ENCODE results near the gene TAF11L2.
"Not testable (repeated sequence)": the region's sequence is repeated elsewhere in the genome, so short reads cannot be mapped to it uniquely, and the experiment has no call there.

The TAF11L2 gene

DNA sequence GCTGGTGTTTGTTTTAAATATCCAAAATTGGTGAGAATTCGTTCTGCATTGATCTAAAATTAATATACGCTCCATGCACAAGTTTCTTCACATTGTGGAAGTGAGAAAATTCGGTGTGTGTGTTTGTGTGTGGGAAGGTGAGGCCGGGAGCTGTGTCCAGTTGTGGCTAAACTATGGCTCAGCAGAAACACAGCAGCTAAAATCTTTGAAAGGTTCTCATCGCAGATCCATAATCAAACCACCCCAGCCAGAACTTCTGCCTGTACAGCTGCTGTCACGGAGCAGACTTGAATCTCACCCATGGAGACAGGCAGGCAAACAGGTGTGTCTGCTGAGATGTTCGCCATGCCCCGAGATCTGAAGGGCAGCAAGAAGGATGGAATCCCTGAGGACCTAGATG, at the start of gene TAF11L2:
Gene TAF11L2 (plus strand): TSS at position 301 of the 400 bp plus-strand sequence.
- not testable (repeated sequence) for DNase-seq (ENCODE audit: low read depth, low spot score)

DNA sequence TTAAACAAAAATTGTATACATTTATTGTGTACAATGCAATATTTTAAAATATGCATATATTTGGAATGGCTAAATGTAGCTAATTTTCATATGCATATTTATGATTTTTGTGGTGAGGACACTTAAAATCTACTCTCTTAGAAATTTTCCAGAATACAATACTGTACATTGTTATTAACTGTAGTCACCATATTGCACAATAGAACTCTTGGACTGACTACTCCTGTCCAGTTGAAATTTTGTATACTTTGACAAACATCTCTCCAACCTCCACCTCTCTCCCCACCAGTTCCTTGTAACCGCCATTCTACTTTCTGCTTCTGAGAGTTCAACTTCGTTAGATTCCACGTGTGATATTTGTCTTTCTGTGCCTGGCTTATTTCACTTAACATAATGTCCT, 49.2 kb upstream of the TAF11L2 start:
- DNase-seq (ENCODE audit: low read depth, low spot score): no peak

DNA sequence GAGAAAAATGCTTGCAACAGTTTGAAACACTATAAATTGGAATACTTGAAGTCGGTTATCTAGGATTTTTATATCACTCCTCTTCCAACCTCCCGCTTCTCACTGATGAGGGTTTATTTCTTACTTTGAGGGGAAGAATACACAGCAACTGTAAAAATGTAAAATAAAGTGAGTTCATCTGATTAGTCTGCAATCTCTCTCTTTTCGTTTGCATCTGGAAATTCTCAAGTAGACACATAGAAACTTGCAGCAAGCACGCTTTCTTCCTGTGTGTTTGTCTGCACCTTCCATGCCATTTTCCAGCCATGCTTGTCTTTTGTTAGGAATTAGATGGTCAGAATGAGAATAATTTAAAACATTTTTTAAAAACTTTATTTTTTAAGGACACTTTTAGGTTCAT, 45.1 kb upstream of the TAF11L2 start:
- no peak for DNase-seq (ENCODE audit: low read depth, low spot score)

DNA sequence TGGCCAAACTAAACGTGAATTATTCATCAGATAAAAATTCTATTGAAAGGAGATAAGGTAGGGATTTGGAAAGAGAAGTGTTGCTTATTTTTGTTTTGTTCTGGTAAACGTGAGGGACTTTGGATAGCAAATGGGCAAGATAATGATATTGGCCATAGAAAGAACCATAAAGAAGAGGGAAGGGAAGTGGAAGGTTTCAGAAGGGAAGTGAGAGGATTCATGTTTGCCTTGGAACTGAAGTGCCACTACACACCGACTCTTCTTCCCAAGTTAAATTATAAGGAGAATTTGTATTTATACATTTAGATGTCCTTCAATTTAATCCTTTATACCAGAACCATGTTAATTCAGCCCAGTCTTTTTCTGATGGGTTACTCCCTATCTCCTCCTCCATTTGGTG, 42.1 kb upstream of the TAF11L2 start:
- no peak for DNase-seq (ENCODE audit: low read depth, low spot score)

DNA sequence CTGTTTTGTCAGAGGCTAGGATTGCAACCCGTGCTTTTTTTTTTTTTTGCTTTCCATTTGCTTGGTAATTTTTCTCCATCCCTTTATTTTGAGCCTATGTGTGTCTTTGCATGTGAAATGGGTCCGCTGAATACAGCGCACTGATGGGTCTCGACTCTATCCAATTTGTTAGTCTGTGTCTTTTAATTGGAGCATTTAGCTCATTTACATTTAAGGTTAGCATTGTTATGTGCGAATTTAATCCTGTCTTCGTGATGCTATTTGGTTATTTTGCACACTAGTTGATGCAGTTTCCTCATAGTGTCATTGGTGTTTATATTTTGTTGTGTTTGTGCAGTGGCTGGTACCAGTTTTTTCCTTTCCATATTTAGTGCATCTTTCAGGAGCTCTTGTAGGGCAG, 36.2 kb upstream of the TAF11L2 start:
- DNase-seq (ENCODE audit: low read depth, low spot score): no peak

DNA sequence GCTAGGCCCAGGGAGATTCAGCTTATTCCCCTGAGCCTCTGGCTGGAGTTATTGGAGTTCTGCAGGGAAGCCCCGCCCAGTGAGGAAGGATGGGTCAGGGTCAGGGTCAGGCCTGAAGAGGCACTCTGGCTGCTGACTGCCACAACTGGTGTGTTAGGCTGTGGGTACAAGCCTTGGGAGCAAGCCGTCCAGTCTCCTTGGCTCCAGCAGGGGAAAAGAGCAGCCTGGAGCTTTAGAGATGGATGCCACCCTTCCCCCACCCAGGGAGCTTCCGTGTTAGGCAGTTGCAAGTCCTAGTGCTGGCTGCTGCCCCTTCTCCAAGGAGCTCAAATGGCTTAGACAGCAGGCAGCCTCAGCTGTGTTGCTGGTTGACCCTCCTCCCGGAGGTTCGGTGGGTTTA, 34.4 kb upstream of the TAF11L2 start:
- no peak for DNase-seq (ENCODE audit: low read depth, low spot score)

DNA sequence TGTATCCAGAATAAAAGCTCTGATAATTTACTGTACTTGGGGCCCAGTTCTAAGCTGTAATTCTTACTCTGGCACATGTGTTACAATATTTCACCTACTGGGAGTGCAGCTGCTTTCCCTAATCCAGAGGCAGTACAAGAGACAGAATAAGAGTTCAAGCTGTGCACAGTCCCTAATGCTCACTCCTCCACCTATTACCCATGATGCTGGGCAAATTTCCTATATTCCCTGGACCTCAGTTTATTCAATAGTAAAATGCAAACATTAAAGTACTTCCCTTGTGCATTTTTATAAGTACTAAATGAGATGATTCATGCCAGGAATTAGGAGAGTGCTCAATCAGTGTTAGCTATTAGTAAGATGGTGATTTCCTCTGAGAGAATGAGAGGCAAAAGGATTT, 28.0 kb upstream of the TAF11L2 start:
- DNase-seq (ENCODE audit: low read depth, low spot score): no peak

DNA sequence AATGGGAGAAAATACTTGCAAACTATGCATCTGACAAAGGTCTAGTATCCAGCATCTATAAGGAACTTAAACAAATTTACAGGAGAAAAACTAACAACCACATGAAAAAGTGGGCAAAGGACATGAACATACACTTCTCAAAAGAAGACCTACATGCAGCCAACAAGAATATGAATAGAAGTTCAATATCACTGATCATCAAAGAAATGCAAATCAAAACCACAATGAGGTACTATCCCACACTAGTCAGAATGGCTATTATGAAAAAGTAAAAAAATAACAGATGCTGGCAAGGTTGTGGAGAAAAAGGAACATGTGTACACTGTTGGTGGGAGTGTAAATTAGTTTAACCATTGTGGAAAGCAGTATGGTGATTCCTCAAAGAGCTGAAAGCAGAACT, 23.0 kb upstream of the TAF11L2 start:
- DNase-seq (ENCODE audit: low read depth, low spot score): not testable (repeated sequence)

DNA sequence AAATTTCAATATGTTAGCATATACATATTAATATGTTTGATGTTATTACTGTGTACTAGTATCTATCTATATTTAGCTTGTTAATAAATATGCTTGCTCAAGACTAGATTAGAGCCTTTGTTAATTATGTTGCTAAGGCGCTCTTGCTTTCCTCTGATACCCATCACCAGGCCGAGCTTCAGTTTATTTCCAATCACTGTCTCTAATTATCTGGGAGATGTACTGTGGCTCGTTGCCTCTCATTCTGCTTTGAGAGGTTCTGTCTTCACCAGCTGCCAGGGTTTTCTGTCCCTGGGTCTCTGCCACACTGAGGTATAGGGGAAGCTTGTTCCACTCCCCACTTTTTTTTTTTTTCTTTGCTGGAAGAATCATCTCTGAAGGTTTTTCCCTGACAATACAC, 21.0 kb upstream of the TAF11L2 start:
- no peak for DNase-seq (ENCODE audit: low read depth, low spot score)

DNA sequence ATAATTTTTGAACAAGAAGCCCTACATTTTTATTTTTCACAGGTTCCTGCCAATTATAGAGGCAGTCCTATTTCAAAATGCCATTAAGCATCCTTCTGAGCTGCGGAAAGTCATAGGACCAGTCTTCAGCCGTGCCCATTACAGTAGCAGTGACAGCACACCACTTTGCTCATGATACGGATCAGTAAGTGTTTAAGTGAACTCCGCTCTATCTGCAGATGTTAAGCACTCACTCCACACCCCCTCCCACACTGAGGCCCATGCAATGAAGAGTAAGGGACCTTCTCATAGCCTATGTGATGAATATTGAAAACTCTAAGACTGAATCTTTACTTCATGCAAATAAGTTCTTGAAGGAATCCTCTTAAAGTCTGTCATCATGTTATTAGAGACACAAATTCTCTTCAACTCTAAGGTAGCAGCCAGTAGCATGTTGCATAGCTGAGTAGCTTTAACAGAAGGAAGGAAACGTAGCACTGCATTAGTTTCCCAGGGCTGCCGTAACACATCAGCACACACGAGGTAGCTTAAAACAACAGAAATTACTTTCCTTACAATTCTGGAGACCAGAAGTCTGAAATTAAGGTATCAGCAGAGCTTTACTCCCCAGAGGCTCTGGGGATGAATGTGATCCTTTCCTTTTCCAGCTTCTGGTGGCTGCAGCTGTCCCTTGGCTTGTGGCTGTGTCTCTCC, 20.3 kb upstream of the TAF11L2 start:
- DNase-seq (ENCODE audit: low read depth, low spot score): no peak

DNA sequence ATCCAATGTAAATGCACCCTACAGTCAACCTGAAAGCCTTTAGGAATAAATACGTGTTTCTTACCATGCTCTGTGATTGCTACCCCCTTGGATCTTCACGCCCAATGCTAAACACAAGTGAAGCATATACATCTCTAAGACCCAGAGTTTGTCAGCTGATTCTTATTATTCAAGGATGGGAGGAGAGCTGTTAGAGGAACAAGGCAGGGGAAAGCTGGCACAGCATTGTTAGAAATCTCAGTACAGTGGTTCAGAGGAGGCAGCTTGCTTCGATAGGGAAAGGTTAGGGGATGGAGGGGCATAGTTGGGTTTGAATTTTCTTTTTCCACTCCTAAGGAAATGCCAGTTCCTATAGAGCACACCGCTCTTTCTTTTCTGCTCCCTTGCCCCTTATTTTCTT, 16.7 kb upstream of the TAF11L2 start:
- no peak for DNase-seq (ENCODE audit: low read depth, low spot score)

DNA sequence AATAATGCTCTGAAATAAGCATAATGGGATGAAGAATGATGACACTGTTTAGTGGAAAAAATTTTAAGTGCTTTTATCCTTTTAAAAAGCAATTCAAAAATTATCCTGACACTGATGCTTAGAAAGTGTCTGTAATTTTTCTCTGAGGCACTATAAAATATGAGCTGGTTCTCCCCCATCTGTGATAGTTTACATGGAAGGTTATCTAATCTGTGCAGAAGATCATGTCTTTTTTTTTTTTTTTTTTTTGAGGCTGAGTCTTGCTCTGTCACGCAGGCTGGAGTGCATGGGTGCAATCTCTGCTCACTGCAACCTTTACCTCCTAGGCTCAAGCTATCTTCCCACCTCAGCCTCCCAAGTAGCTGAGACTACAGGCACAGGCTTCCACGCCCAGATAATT, 15.2 kb upstream of the TAF11L2 start:
- DNase-seq (ENCODE audit: low read depth, low spot score): no peak

DNA sequence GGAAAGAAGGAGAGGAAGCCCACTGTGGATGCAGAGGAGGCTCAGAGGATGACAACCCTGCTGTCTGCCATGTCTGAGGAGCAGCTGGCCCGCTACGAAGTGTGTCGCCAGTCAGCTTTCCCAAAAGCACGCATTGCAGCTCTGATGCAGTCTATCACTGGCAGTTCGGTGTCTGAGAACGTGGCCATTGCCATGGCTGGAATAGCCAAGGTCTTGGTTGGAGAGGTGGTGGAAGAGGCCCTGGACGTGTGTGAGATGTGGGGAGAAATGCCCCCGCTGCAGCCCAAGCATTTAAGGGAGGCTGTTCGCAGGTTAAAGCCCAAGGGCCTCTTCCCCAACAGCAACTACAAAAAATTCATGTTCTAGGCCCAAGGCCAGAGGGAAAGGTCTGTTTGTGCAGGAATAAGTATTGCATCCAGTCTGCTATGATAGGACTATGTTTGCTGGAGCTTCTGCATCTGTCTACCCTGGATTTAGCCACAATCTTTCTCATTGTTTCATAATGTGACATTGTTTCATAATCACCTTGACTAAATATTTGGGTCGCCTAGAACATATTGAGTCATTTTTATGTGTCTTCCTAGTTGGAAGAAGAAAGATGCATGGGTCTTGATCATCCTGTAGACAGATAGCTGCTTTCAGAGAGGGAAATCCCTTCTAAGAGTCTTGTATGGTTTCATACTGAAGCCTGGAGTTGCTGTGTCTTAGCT, 11.4 kb upstream of the TAF11L2 start:
- DNase-seq (ENCODE audit: low read depth, low spot score): not testable (repeated sequence)

DNA sequence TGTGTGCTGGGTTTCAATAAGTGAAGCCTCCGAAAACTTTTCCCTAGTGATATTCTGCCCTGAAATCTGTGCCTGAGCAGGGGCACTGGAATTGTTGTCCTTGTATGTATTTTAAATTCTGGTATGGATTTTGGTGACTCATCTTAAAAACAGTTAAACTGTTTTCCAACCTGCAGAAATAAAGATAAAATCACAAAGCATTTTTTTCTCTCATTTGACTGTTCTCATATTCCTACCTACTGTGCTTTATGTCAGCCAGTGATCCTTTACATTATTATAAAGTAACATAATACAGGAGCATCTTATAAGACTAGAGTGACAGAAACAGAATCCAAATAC, 10.9 kb upstream of the TAF11L2 start:
- DNase-seq (ENCODE audit: low read depth, low spot score): no peak

DNA sequence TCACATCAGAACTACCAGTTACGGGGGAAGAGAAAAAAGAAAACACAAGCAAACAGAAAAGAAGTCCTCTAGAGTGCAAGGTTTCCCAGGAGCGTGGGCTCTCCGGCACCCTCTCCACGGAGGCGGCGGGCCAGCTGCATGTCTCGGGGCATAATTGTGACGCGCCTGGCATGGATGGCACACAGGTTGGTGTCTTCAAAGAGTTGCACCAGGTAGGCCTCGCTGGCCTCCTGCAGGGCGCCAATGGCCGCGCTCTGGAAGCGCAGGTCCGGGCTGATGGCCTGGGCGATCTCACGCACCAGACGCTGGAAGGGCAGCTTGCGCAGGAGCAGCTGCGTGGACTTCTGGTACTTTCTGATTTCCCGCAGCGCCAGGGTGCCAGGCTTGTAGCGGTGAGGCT, 6.8 kb upstream of the TAF11L2 start:
- not testable (repeated sequence) for DNase-seq (ENCODE audit: low read depth, low spot score)

DNA sequence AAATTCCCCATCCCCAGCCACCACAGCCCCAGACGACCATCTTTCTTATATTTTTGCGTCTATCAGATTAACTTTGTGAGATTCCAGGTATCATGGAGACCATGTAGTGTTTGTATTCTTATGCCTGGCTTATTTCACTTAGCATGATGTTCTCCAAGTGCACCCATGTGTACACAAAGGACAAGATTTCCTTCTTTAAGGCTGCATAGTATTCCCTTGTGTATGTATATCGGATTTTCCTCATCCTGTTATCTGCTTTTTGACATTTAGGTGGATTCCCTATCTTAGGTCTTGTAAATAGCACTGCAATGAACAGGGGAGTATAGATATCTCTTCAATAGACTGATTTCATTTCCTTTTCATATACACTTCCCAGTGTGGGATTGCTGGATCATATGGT, 5.3 kb upstream of the TAF11L2 start:
- no peak for DNase-seq (ENCODE audit: low read depth, low spot score)

DNA sequence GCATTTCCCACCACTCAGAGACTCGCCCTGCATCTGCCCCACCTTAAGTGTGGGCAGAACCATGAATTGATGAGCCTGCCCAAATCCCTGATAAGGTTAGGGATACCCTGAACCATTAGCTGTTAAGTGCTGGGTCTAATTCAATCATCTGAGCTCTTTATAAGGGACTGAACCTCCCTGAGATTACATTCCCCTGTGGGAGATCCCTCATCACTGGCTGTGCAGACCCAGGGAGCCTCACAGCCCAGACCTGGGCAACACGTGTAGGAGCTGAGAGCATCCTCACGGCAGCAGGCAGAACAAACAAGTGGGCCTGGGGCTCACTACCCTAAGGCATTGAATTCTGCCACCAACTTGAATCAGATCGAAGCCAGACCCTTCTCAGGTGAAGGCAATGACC, 585 bp upstream of the TAF11L2 start:
- no peak for DNase-seq (ENCODE audit: low read depth, low spot score)

DNA sequence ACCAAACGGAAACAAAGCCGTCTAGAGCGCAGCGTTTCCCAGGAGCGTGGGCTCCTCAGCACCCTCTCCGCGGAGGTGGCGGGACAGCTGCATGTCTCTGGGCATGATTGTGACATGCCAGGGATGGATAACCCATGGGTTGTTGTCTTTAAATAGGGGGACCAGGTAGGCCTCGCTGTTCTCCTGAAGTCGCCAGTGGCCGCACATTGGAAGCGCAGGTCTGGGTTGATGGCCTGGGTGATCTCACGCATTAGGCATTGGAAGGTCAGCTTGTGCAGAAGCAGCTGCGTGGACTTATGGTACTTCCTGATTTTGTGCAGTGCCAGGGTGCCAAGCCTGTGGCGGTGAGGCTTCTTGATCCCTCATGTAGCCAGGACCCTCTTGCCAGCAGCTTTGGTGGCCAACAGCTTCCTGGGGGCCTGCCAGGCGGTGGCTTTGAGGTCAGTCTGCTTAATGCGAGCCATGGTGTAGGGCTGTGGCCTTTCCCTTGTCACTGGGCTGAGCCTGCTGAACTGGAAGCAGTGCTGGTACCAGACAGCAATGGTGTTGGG, 13.8 kb downstream of the TAF11L2 start:
- no peak for DNase-seq (ENCODE audit: low read depth, low spot score)

DNA sequence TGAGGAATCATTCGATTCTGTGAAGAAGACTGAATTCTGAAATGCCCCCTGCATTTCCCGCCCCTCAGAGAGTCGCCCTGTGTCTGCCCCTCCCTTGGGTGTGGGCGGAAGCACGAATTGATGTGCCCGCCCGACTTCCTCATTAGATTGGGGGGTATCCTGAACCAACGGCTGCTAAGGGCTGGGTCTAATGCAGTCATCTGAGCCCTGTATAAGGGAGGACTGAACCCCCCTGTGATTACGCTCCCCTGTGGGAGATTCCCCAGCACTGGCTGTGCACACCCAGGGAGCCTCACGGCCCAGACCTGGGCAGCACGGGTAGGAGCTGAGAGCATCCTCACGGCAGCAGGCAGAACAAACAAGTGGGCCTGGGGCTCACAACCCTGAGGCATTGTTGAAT, 19.5 kb downstream of the TAF11L2 start:
- not testable (repeated sequence) for DNase-seq (ENCODE audit: low read depth, low spot score)

DNA sequence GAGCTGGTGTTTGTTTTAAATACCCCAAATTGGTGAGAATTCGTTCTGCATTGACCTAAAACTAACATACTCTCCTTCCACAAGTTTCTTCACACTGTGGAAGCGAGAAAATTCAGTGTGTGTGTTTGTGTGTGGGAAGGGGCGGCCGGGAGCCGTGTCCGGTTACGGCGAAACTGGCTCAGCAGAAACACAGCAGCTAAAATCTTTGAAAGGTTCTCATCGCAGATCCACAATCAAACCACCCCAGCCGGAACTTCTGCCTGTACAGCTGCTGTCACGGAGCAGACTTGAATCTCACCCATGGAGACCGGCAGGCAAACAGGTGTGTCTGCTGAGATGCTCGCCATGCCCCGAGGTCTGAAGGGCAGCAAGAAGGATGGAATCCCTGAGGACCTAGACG, 20.0 kb downstream of the TAF11L2 start, which contains the start of gene TAF11L3:
Gene TAF11L3 (plus strand): TSS at position 301 of the 400 bp plus-strand sequence.
- not testable (repeated sequence) for DNase-seq (ENCODE audit: low read depth, low spot score)

DNA sequence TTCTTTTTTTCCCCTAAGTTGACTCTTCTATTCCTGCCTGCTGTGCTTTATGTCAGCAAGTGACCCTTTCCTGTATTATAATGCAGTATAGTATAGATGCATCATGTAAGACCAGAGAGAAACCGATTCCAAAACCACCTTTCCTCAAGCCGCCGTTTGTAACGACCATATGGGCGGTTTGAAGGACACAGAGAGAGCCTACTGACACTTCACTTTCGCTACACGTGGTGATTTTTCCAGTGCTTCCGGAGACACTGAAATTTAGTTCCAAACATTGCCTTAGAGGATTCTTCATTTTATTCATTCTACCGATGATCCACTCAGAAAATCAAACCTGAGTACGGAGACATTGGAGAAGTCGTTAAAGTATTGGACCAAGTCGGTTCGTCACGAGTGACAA, 21.5 kb downstream of the TAF11L2 start:
- not testable (repeated sequence) for DNase-seq (ENCODE audit: low read depth, low spot score)

DNA sequence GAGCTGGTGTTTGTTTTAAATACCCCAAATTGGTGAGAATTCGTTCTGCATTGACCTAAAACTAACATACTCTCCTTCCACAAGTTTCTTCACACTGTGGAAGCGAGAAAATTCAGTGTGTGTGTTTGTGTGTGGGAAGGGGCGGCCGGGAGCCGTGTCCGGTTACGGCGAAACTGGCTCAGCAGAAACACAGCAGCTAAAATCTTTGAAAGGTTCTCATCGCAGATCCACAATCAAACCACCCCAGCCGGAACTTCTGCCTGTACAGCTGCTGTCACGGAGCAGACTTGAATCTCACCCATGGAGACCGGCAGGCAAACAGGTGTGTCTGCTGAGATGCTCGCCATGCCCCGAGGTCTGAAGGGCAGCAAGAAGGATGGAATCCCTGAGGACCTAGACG, 23.5 kb downstream of the TAF11L2 start, which contains the start of gene TAF11L4:
Gene TAF11L4 (plus strand): TSS at position 301 of the 400 bp plus-strand sequence.
- DNase-seq (ENCODE audit: low read depth, low spot score): not testable (repeated sequence)

DNA sequence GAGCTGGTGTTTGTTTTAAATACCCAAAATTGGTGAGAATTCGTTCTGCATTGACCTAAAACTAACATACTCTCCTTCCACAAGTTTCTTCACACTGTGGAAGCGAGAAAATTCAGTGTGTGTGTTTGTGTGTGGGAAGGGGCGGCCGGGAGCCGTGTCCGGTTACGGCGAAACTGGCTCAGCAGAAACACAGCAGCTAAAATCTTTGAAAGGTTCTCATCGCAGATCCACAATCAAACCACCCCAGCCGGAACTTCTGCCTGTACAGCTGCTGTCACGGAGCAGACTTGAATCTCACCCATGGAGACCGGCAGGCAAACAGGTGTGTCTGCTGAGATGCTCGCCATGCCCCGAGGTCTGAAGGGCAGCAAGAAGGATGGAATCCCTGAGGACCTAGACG, 26.9 kb downstream of the TAF11L2 start, which contains the start of gene TAF11L5:
Gene TAF11L5 (plus strand): TSS at position 301 of the 400 bp plus-strand sequence.
- DNase-seq (ENCODE audit: low read depth, low spot score): not testable (repeated sequence)

All from astrocyte of the hippocampus (primary cell).